Adrenal gland (tissue), 5 donors: Measurements from ENCODE around the gene MAP1LC3C.

Experiments used
- CTCF ChIP-seq, 6 experiments: fragments of 450-650 bp in 4 of 6; fragments of 200-600 bp in 2 of 6; sonication (generic) in 1 of 6; IDR thresholded peaks; 1 replicate in 5 of 6; 2 replicates in 1 of 6; pipeline versions ENCODE4 v1.5.1 to v1.8.0; 2016 to 2021; ENCODE audit warnings: antibody characterized with exemption in 6 of 6, mild to moderate bottlenecking in 2 of 6, moderate library complexity in 1 of 6
- POLR2A ChIP-seq, 2 donors: fragments of 450-650 bp; IDR thresholded peaks; one replicate each; pipeline ENCODE4 v1.6.1; 2017; ENCODE audit warnings: antibody characterized with exemption in 2 of 2, mild to moderate bottlenecking in 2 of 2, moderate library complexity in 1 of 2
- donor health status: DM: no; HTN: no; CAD: no.

DNA sequence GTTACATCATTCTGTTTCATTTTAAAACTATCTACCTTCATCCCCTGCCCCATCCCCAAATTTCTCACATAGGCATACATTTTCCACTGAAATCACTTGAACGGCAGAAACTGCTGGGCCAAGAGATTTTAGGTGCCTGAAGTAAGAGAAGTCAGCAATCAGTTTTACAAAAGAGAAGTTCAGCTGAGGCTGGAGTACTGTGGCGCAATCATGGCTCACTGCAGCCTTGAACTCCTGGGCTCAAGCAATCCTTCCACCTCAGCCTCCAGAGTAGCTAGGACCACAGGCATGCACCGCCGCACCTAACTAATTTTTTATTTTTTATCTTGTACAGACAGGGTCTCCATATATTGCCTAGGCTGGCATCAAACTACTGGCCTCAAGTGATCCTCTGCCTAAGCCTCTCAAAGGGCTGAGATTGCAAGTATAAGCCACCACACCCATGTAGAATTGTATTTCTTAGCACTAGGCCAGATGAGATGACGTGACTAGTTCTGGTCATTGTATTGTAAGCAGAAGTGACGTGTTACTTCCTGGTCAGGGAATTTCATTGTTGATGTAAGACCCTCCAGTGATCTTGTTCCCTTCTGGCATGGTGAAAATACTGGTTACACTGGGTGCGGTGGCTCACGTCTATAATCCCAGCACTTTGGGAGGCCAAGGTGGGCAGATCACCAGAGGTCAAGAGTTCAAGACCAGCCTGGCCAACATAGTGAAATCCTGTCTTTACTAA is 34.2 kb downstream of the MAP1LC3C start:
- TF ChIP-seq CTCF (IDR thresholded peaks at IDR 0.05) (no peak), POLR2A (IDR thresholded peaks at IDR 0.05) (no peak)
